BLaER1 treated with 17β-estradiol and CSF1 and Interleukin-3, amounts not matched to agents 10 nM and 100 nM (cell line): ENCODE results near the gene HPSE2.
A peak's percentile ranks its signal among the peaks of the same experiment; 100 is the strongest.

Experiments used
- H3K27ac ChIP-seq, 11 experiments: shearing (Covaris generic); formaldehyde crosslinking; 2 replicates each; pipeline ENCODE4 v1.8.1; 2022
- H3K27me3 ChIP-seq, 11 experiments: shearing (Covaris generic); formaldehyde crosslinking; 2 replicates each; pipeline ENCODE4 v1.8.1; 2022
- H3K36me3 ChIP-seq, 11 experiments: shearing (Covaris generic); formaldehyde crosslinking; 2 replicates each; pipeline ENCODE4 v1.8.1; 2022
- H3K4me1 ChIP-seq, 10 experiments: shearing (Covaris generic); formaldehyde crosslinking; 2 replicates each; pipeline ENCODE4 v1.8.1; 2022
- H3K4me2 ChIP-seq, 11 experiments: shearing (Covaris generic); formaldehyde crosslinking; 2 replicates each; pipeline ENCODE4 v1.8.1; 2022
- H3K4me3 ChIP-seq, 10 experiments: shearing (Covaris generic); formaldehyde crosslinking; 2 replicates each; pipeline ENCODE4 v1.8.1; 2022
- H3K9ac ChIP-seq, 11 experiments: shearing (Covaris generic); formaldehyde crosslinking; 2 replicates each; pipeline ENCODE4 v1.8.1; 2022
- H3K9me3 ChIP-seq, 11 experiments: shearing (Covaris generic); formaldehyde crosslinking; replicated peaks in 1 of 11; 2 replicates each; pipeline ENCODE4 v1.8.1; 2022
- H4K20me1 ChIP-seq, 11 experiments: shearing (Covaris generic); formaldehyde crosslinking; 2 replicates each; pipeline ENCODE4 v1.8.1; 2022
- Cebpa-rat ChIP-seq, 11 experiments: shearing (Covaris generic); IDR thresholded peaks; 2 replicates each; pipeline ENCODE4 v1.8.1; 2022

Gene HPSE2

DNA sequence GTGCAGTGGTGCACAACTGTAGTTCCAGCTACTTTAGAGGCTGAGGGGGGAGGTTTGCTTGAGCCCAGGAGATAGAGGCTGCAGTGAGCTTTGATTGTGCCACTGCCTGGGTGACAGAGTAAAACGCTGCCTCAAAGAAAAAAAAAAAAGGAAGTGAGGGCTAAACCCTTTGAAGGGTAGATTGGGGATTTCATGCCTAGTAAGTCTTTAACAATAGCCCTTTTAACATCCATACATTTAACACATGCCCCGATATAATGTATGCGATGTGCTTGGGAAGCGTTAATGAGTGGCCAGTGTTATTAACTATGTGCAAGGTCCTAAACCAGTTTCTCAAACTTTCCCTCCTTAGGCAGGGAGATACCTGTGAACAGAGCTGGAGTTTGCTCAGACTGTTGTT, 559.8 kb downstream of the HPSE2 start:
- Histone ChIP-seq H3K4me1 (no peaks in the 10 kb centered on the region), H3K27ac (no peak overlapping the region), H4K20me1 (no peaks in the 10 kb centered on the region), H3K4me3 (no peak overlapping the region), H3K27me3 (no peaks in the 10 kb centered on the region), H3K36me3 (no peaks in the 10 kb centered on the region), H3K9ac (no peak overlapping the region), H3K9me3 (no peaks in the 10 kb centered on the region), H3K4me2 (no peak overlapping the region)
- TF ChIP-seq Cebpa-rat (IDR thresholded peaks at IDR 0.05), result no peak

DNA sequence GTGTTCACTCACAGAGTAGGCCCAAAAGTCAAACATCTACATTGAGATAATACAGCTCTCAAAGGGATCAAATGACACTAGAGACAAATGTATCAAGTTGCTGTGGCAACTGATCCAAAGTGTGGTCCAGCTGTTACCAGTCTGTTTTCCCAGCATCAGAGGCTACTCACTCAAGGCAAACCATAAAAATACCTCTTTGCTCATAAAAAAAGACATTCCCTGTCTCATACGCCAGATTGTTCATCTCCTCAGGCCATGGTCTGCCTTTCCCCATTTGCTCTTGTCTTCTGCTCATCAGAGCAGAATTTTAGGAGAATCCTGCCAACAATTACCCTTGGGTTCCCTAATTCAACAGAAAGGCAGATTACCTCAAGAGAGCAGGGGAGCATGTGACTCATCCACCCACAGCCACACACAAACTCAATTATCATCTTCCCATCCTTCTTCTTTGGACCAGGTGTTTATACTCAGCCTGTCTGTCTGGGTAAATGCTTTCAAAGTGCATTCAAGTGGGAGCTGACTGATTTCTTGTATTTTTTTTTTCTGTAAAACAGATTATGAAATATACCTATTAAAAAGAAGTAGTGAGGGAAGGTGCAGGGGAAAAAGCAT, 562.4 kb downstream of the HPSE2 start:
- Histone ChIP-seq H3K27ac (no peak overlapping the region), H4K20me1 (no peaks in the 10 kb centered on the region), H3K9ac (no peak overlapping the region), H3K4me1 (no peaks in the 10 kb centered on the region), H3K9me3 (no peaks in the 10 kb centered on the region), H3K4me3 (no peak overlapping the region), H3K4me2 (no peak overlapping the region), H3K27me3 (no peaks in the 10 kb centered on the region), H3K36me3 (no peaks in the 10 kb centered on the region)
- no peak for TF ChIP-seq Cebpa-rat (IDR thresholded peaks at IDR 0.05)

DNA sequence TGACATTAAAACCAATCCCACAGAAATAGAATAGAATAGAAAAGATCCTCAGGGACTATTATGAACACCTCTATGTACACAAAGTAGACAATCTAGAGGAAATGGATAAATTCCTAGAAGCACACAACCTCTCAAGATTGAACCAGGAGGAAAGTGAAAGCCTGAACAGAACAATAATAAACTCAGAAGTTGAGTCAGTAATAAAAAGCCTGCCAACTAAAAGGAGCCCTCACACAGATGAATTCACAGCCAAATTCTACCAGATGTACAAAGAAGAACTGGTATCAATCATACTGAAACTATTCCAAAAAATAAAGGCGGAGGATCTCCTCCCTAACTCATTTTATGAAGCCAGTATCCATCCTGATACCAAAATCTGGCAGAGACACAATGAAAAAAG, 568.6 kb downstream of the HPSE2 start:
- H3K27ac ChIP-seq, result no peak overlapping the region
- H3K36me3 ChIP-seq, result no peaks in the 10 kb centered on the region
- no peaks in the 10 kb centered on the region for H4K20me1 ChIP-seq
- H3K9ac ChIP-seq, result no peak overlapping the region
- TF ChIP-seq Cebpa-rat (IDR thresholded peaks at IDR 0.05), result no peak
- H3K9me3 ChIP-seq, result peaks cover 24 to 32% (median 27%) of the 10 kb centered on the region in 11 experiments
- no peak overlapping the region for H3K4me3 ChIP-seq
- no peaks in the 10 kb centered on the region for H3K4me1 ChIP-seq
- H3K4me2 ChIP-seq, result no peak overlapping the region
- H3K27me3 ChIP-seq, result no peaks in the 10 kb centered on the region

DNA sequence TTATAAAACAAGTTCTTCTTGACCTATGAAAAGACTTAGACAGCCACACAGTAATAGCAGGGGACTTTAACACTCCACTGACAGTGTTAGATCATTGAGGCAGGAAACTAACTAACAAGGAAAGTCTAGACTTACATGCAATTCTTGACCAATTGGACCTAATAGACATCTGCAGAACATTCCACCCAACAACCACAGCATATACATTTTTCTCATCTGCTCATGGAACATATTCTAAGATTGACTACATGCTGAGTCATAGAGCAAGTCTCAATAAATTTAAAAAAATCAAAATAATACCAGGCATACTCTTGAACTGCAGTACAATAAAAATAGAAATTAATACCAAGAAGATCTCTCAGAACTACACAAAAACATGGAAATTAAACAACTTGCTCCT, 569.4 kb downstream of the HPSE2 start:
- Histone ChIP-seq H3K4me1 (no peaks in the 10 kb centered on the region), H3K36me3 (no peaks in the 10 kb centered on the region), H3K27ac (no peak overlapping the region), H3K4me3 (no peak overlapping the region), H3K9me3 (peaks cover 24 to 32% (median 27%) of the 10 kb centered on the region in 11 experiments), H3K27me3 (no peaks in the 10 kb centered on the region), H4K20me1 (no peaks in the 10 kb centered on the region), H3K4me2 (no peak overlapping the region), H3K9ac (no peak overlapping the region)
- TF ChIP-seq Cebpa-rat (IDR thresholded peaks at IDR 0.05), result no peak

DNA sequence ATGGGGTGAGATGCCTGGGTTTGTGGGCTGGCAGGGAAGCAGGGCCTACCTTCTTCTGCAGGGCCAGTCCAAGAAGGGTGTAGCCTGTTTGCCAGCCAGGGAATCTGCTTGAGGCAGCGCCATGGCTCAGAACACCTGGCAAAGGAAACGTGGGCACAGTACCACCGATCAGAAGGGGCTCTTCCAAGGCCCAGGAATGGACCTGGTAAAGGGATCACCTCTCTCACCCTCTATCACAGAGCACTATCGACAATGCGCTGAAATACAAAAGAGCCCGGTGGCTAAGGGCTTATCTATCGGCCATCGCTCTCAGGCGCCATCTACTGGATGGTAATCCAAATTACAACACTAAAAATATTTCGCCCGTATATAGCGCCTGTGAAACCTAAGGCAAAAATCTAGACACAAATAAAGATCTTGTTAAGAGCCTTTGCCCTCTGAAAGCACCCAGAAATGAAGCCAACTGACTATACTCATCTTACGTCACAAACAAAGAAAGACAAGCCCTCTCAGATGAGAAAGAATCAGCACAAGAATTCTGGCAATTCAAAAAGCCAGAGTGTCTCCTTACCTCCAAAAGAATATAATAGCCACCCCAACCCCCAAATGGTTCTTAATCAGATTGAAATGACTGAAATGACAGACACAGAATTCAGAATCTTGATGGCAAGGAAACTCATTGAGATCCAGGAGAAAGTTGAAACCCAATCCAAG, 571.2 kb downstream of the HPSE2 start:
- Histone ChIP-seq H4K20me1 (no peaks in the 10 kb centered on the region), H3K27ac (no peak overlapping the region), H3K9ac (no peak overlapping the region), H3K4me1 (peaks cover 0 to 4% (median 0%) of the 10 kb centered on the region in 10 experiments; a peak in 1 of 20 replicates), H3K27me3 (no peaks in the 10 kb centered on the region), H3K9me3 (peaks cover 24 to 32% (median 27%) of the 10 kb centered on the region in 11 experiments), H3K36me3 (no peaks in the 10 kb centered on the region), H3K4me2 (no peak overlapping the region), H3K4me3 (no peak overlapping the region)
- TF ChIP-seq Cebpa-rat (IDR thresholded peaks at IDR 0.05), result no peak

DNA sequence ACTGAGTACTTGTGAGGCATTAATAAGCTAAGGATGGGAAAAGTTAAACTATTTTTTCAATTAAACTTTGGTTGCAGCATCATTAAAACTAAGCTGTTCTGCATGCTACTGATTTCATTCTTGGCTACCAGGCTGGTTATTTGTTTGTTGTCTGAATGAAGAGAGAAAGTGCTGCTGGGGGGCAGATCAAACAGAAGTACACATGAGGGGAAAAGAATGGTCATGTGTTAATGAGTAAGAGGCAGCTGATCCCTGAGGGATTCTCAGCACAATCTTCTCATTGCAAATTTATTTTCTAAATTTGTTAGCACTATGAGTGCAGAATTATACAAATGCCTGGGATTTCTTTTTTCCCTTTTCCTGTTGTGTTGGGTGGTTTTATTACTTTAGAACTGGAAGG, 575.7 kb downstream of the HPSE2 start:
- no peak for TF ChIP-seq Cebpa-rat (IDR thresholded peaks at IDR 0.05)
- H3K27ac ChIP-seq, result no peak overlapping the region
- no peak overlapping the region for H3K4me3 ChIP-seq
- peaks cover 9 to 17% (median 13%) of the 10 kb centered on the region in 11 experiments for H3K9me3 ChIP-seq
- H3K27me3 ChIP-seq, result no peaks in the 10 kb centered on the region
- H3K36me3 ChIP-seq, result no peaks in the 10 kb centered on the region
- peak overlapping the region in 1 of 11 experiments; percentile 31; a peak in 1 of 22 replicates for H3K4me2 ChIP-seq
- H4K20me1 ChIP-seq, result no peaks in the 10 kb centered on the region
- peaks cover 0 to 14% (median 0%) of the 10 kb centered on the region in 10 experiments; a peak in 6 of 20 replicates for H3K4me1 ChIP-seq
- no peak overlapping the region for H3K9ac ChIP-seq

DNA sequence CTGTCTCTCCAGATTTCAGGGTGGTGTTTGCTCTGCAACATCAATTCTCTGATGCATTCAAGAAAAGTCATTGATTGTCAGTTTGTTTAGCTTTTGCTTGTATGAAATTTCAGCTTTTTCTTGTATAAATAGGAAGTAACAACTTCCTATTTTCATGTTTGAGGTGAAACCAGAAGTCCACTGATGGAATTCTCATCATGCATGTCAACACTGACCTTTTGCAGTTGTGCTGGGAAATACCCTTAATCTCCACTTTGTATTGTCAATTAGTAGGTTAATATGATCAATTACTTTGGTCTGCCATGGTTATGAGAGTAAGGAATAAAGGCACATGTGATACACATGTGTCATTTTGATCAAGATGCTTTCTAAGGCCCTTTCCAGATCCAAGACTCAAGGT, 580.2 kb downstream of the HPSE2 start:
- Histone ChIP-seq H3K9ac (no peak overlapping the region), H3K4me2 (peak overlapping the region in 3 of 11 experiments; percentile 12 to 52 (median 41); a peak in 5 of 22 replicates), H3K4me1 (peaks cover 0 to 17% (median 0%) of the 10 kb centered on the region in 10 experiments; a peak in 6 of 20 replicates), H3K27me3 (no peaks in the 10 kb centered on the region), H3K4me3 (no peak overlapping the region), H4K20me1 (no peaks in the 10 kb centered on the region), H3K27ac (no peak overlapping the region; a peak in 1 of 22 replicates), H3K9me3 (no peaks in the 10 kb centered on the region), H3K36me3 (no peaks in the 10 kb centered on the region)
- no peak for TF ChIP-seq Cebpa-rat (IDR thresholded peaks at IDR 0.05)

DNA sequence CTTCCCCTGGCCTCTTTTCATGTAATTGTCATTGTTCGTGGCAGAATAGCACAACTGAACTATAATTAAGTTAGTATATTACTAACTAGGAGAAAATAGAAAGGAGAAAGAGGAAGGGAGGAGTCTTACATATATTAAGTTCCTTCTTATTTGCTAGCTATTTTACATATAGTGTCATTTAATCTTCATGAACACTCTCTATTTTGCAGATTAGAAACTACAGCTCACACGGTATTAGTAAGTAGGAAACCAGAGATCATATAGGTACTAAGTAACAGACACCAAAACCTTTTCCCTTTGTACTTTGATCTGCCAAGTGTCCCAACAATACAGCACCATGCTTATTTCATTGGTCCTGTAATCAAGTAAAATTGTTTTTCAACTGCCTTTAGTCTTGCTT, 586.5 kb downstream of the HPSE2 start:
- H3K4me2 ChIP-seq, result peak overlapping the region in 4 of 11 experiments; percentile 29 to 62 (median 52); a peak in 7 of 22 replicates
- TF ChIP-seq Cebpa-rat (IDR thresholded peaks at IDR 0.05), result no peak

DNA sequence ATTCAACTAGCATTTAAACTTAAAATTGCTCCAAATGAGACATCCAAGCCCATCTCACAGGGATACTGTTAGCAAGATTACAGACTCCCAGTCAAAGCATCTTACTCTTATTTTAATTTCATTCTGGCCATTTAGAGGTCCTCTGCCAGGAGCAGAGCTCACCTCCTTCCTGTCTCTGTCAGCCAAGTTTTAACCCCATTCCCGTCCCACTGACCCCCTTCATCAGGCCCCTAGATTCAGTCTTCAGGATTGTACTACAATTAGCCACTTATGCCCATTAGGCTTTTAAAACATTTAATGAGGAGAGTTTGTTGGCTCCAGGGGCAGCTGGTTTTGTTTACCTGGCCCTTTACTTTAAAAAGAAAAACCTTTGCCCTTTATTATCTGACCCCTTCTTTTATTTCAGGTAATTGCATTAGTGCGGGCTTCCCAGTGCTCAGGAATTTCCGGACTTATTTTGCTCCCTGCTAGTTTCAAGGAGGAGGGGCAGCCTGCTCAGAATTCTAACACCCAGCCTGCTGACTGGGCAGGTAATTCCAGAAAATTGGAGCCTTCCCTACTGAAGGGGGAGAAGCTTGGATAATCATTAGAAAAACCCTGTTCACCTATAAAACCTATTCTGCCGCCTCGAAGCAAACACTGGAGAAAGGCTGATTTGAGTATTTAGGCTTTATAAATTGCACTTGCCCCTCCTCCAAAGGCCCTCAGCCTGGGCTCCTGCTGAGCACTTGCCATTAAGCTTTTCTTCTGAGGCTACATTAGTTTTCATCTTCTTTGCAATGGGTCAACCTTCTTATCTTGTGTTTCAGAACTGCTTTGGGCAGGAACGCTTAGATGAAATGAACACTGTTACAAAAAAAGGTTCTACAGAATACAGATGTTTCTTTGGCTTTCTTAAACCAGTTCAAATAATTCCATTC, 588.4 kb downstream of the HPSE2 start:
- TF ChIP-seq Cebpa-rat (IDR thresholded peaks at IDR 0.05), result no peak

More for the DNA sequence above, 586.5 kb downstream of the HPSE2 start:
- H4K20me1 ChIP-seq, result no peaks in the 10 kb centered on the region
- no peaks in the 10 kb centered on the region for H3K36me3 ChIP-seq
- no peaks in the 10 kb centered on the region for H3K9me3 ChIP-seq
- H3K9ac ChIP-seq, result no peak overlapping the region
- H3K4me3 ChIP-seq, result no peak overlapping the region
- H3K27ac ChIP-seq, result no peak overlapping the region
- peaks cover 0 to 17% (median 0%) of the 10 kb centered on the region in 10 experiments; a peak in 6 of 20 replicates for H3K4me1 ChIP-seq
- H3K27me3 ChIP-seq, result 0 out of 22 replicates have a peak, but pooled peaks cover 0 to 2% (median 0%) of the 10 kb centered on the region in 11 experiments

More for the DNA sequence above, 588.4 kb downstream of the HPSE2 start:
- Histone ChIP-seq H3K9me3 (no peaks in the 10 kb centered on the region), H4K20me1 (no peaks in the 10 kb centered on the region), H3K4me3 (no peak overlapping the region), H3K4me2 (no peak overlapping the region), H3K9ac (no peak overlapping the region), H3K4me1 (peaks cover 0 to 17% (median 0%) of the 10 kb centered on the region in 10 experiments; a peak in 6 of 20 replicates), H3K36me3 (no peaks in the 10 kb centered on the region), H3K27me3 (0 out of 22 replicates have a peak, but pooled peaks cover 0 to 2% (median 0%) of the 10 kb centered on the region in 11 experiments), H3K27ac (no peak overlapping the region)
